HG03520 (cell line): Measurements from ENCODE around the gene SURF6.
"Not testable (repeated sequence)": the region's sequence is repeated elsewhere in the genome, so short reads cannot be mapped to it uniquely, and the experiment has no call there.

Experiments
- ATAC-seq: cut with Tn5 transposase; IDR thresholded peaks from one replicate; pipeline ENCODE4 v1.9.1; 2021; ENCODE audit warnings: mild to moderate bottlenecking, moderate library complexity; ENCODE audit not compliant: unreplicated experiment

The SURF6 gene

GRCh38 chr9:133301253-133302230 lies 34.4 kb downstream of the SURF6 start:
- ATAC-seq: no peak

GRCh38 chr9:133299996-133300395 lies 36.0 kb downstream of the SURF6 start:
- not testable (repeated sequence) for ATAC-seq

- ATAC-seq: no peak
Measured at GRCh38 chr9:133294257-133294656, 41.7 kb downstream of the SURF6 start.

DNA sequence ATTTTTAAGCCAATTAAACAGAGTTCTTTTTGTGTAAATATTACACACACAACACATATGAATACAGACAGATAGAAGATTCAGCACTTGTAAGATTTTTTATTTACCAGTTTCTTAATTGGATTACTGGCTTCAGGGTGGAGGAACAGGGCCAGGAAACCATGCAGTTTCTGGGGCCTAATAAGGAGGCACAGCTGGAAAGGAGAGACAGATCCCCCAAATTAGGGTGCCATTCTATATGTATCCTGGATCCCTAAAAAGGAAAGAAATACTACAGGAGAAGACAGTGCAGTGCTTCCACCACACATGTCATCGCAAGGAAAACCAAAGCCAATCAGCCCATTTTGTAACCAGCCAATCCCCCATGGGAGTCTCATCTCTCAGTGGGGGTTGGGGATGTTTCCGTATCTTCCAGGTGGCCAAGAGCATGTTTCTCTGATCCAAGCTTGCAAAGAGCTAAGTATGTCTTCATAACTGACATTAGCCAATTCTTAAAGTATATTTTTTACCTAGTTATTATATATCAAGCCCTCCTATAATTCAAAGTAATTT lies 45.2 kb downstream of the SURF6 start:
- no peak for ATAC-seq

- no peak for ATAC-seq
Measured at GRCh38 chr9:133286523-133286922, 49.5 kb downstream of the SURF6 start.

DNA sequence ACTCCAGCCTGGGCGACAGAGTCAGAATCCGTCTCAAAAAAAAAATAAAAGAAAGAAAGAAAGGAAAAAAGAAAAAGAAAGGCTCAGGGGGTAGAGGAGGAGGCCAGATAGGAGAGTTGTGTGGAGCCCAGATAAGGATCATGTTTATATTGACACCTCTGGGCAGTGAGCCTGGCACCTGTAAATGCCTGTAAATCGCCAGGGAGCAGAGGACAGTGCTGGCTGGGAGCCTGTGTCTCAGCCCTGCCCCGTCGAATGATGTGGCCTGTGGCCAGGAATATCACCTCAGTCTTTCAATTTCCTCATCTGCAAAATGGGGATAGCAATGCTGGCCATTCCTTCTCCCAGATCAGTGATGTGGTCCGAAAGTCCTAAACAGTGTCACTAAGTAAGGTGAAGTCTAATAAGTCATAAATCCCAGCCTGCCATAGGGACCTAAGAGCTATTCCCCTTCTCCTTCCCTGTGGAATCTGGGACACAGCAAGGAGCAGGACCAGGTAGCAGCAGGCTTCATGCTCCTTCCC lies 50.7 kb downstream of the SURF6 start:
- no peak for ATAC-seq

- no peak for ATAC-seq
Measured at GRCh38 chr9:133284362-133284761, 51.6 kb downstream of the SURF6 start.

DNA sequence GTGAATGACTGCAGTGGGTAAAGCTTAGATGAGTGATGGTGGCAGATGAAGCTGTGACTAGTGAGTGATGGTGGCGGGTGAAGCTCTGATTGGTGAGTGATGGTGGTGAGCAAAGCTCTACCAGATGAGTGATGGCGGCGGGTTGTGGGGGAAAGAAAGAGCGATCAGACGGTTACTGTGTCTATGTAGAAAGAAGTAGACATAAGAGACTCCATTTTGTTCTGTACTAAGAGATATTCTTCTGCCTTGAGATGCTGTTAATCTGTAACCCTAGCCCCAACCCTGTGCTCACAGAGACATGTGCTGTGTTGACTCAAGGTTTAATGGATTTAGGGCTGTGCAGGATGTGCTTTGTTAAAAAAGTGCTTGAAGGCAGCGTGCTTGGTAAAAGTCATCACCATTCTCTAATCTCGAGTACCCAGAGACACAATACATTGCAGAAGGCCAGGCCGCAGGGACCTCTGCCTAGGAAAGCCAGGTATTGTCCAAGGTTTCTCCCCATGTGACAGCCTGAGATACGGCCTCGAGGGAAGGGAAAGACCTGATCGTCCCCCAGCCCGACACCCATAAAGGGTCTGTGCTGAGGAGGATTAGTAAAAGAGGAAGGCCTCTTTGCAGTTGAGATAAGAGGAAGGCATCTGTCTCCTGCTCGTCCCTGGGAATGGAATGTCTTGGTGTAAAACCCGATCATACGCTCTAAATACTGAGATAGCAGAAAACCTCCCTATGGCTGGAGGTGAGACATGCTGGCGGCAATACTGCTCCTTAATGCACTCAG lies 52.5 kb downstream of the SURF6 start:
- ATAC-seq: not testable (repeated sequence)

GRCh38 chr9:133282464-133283238 lies 53.3 kb downstream of the SURF6 start:
- ATAC-seq: no peak

- ATAC-seq: no peak
Measured at GRCh38 chr9:133280392-133280791, 55.6 kb downstream of the SURF6 start.
